BE2C (cell line): ENCODE measurements around the gene PSMD11.

Experiments used
- DNase-seq: peaks from one replicate; pipeline ENCODE4 v3.0.0-alpha.2; 2020
- H3K27me3 ChIP-seq: fragments of 250-450 bp; sonication (Bioruptor Pico); 2 replicates; pipeline ENCODE4 v1.5.1; 2020; ENCODE audit warnings: mild to moderate bottlenecking
- H3K36me3 ChIP-seq: fragments of 250-450 bp; sonication (Bioruptor Pico); 2 replicates; pipeline ENCODE4 v1.5.1; 2020; ENCODE audit warnings: mild to moderate bottlenecking
- H3K4me1 ChIP-seq: fragments of 250-450 bp; sonication (Bioruptor Pico); 2 replicates; pipeline ENCODE4 v1.5.1; 2020
- H3K4me3 ChIP-seq: 2 replicates; pipeline ENCODE4 v1.5.1; 2011; ENCODE audit warnings: low read depth, low read length
- H3K9me3 ChIP-seq: fragments of 250-450 bp; sonication (Bioruptor Pico); 2 replicates; pipeline ENCODE4 v1.5.1; 2020
- TF ChIP-seq, protein P1 (sequence below): IDR thresholded peaks from 2 replicates; pipeline ENCODE4 v1.5.1; 2012; ENCODE audit warnings: mild to moderate bottlenecking, low read depth, low read length

PSMD11 gene

DNA sequence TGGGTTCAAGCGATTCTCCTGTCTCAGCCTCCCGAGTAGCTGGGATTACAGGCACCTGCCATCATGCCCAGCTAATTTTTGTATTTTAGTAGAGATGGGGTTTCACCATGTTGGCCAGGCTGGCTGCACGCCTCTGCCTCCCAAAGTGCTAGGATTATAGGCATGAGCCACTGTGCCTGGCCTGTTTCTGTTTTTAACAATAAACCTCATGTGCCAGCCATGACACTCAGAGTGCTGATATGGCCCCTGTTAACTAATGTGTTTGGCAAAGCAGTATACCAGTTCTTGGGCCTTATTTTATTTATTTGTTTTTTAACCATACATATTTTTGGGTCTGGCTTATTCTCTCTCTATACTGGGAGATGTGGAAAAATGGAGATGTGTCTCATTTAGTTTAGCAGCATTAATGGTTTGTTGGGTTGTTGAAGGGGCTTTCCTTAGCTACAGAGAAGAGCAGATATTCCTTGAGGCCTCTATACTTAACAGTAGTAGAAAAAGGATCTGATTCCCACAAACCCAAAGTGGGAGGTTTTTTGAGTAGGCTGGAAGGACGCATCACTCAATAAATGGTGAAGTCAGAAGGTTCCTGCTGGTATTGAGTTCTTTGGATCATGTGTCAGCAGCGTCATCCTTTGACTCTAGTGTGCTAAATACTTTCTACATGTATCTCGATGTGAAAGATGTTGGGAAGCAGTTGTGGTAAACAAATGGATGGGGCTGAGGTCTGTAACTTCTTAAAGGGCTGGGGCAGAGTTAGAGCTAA, 26.3 kb downstream of the PSMD11 start:
- TF ChIP-seq, protein P1, sequence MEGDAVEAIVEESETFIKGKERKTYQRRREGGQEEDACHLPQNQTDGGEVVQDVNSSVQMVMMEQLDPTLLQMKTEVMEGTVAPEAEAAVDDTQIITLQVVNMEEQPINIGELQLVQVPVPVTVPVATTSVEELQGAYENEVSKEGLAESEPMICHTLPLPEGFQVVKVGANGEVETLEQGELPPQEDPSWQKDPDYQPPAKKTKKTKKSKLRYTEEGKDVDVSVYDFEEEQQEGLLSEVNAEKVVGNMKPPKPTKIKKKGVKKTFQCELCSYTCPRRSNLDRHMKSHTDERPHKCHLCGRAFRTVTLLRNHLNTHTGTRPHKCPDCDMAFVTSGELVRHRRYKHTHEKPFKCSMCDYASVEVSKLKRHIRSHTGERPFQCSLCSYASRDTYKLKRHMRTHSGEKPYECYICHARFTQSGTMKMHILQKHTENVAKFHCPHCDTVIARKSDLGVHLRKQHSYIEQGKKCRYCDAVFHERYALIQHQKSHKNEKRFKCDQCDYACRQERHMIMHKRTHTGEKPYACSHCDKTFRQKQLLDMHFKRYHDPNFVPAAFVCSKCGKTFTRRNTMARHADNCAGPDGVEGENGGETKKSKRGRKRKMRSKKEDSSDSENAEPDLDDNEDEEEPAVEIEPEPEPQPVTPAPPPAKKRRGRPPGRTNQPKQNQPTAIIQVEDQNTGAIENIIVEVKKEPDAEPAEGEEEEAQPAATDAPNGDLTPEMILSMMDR: no peak
- Histone ChIP-seq H3K9me3 (no peaks in the 10 kb centered on the region), H3K4me3 (no peak overlapping the region), H3K27me3 (no peaks in the 10 kb centered on the region), H3K4me1 (no peaks in the 10 kb centered on the region), H3K36me3 (peaks cover 33% of the 10 kb centered on the region)
- no peak for DNase-seq

DNA sequence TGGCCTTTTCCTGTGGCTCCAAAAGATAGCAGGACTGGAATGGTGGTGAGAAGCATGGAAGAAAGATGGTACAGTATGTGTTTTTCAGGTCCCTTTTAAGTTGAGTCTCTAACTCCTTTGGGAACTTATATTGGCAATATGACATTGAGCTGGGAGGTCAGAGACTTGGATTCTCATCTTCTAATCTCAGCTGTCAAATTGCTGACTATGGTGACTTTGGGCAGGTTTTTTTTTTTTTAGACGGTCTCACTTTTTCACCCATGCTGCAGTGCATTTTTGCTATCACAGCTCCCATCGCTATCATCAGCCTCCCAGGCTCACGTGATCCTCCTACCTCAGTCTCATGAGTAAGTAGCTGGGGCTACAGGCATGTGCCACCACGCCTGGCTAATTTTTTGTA, 27.3 kb downstream of the PSMD11 start:
- H3K36me3 ChIP-seq: peaks cover 42% of the 10 kb centered on the region
- DNase-seq: no peak
- TF ChIP-seq, protein P1: no peak
- no peak overlapping the region for H3K4me3 ChIP-seq
- no peaks in the 10 kb centered on the region for H3K9me3 ChIP-seq
- no peaks in the 10 kb centered on the region for H3K4me1 ChIP-seq
- no peaks in the 10 kb centered on the region for H3K27me3 ChIP-seq

DNA sequence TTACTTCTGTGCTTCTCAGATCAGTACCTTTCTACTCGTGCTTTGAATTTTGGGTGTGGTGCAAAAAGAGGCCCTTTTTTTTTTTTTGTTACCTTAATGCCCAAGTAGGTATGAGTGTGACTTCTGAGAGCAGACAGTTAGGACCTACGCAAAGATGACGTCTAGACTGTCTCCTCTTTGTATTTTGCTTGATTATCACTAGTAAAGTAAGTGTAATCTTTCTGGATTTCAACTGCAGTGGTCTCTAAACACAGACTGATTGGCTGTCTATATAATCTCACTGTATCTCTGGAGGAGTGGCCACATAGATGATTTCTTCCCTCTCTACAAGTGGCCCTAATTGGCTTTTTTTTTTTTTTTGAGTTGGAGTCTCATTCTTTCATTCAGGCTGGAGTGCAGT, 30.9 kb downstream of the PSMD11 start:
- H3K27me3 ChIP-seq: no peaks in the 10 kb centered on the region
- no peaks in the 10 kb centered on the region for H3K4me1 ChIP-seq
- H3K36me3 ChIP-seq: peaks cover 42% of the 10 kb centered on the region
- TF ChIP-seq, protein P1: no peak
- no peak for DNase-seq
- H3K9me3 ChIP-seq: no peaks in the 10 kb centered on the region
- no peak overlapping the region for H3K4me3 ChIP-seq

DNA sequence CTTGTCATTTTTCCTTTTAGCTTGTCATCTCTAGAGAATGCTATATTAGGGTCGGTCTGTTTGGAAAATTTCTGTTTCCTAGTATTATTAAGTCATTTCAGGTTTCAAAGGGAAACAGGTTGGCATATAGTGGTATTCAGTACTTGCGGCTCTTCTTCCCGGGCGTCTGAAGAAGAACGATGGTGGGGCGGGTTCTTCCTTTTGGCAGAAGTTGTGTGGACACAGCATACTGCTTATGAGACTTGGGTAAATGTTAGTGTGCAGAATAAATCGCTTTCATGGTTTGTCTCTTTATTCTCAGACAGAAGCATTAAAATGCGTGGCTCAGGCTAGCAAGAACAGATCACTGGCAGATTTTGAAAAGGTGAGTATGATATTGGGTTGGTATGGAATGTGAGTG, 32.9 kb downstream of the PSMD11 start:
- Histone ChIP-seq H3K36me3 (peaks cover 37% of the 10 kb centered on the region), H3K4me1 (no peaks in the 10 kb centered on the region), H3K27me3 (no peaks in the 10 kb centered on the region), H3K4me3 (no peak overlapping the region), H3K9me3 (no peaks in the 10 kb centered on the region)
- TF ChIP-seq, protein P1: no peak
- DNase-seq: no peak

DNA sequence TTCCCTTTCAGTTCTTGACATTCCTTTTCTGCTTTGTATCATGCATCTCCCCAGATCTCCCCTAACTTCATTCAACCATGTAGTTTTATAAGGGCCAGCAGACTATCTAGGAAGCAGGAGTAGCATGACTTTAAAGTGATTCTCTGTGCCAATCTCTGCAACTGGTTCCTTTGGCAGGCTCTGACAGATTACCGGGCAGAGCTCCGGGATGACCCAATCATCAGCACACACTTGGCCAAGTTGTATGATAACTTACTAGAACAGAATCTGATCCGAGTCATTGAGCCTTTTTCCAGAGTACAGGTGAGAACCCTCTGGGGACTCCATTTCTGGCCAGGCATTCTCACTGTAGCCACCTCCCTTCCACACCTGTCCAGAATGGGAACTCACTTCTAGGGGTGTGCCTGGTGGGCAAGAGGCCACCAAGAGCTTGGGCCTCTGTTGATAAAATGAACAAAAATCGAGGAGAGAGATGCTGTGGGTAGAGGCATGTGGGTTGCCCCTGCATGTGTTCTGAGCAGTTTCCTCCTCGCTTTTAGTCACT, 34.8 kb downstream of the PSMD11 start:
- DNase-seq: no peak
- TF ChIP-seq, protein P1: no peak
- H3K36me3 ChIP-seq: peaks cover 31% of the 10 kb centered on the region

DNA sequence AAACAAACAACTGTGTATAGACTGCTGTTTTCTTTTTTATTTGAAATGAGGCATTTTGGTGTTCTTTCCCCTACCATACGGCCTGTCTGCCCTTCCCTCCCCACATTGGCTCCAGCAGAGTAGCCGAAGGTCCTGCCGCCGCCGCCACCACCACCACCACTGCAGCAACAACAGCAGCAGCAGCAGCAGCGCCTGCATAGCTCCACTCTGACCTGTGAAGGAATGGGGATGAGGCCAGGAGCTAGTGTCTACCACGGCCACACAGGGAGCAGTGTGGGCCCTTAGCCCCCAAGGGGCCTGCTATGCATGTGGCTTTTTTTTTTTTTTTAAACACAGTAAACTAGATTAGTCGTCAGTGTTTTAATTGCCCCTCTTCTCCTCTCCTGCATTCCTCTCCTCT, 36.9 kb downstream of the PSMD11 start:
- Histone ChIP-seq H3K4me3 (no peak overlapping the region), H3K36me3 (peaks cover 19% of the 10 kb centered on the region), H3K9me3 (no peaks in the 10 kb centered on the region), H3K27me3 (no peaks in the 10 kb centered on the region), H3K4me1 (peaks cover 8% of the 10 kb centered on the region)
- TF ChIP-seq, protein P1: no peak
- no peak for DNase-seq

More for the DNA sequence above, 34.8 kb downstream of the PSMD11 start:
- Histone ChIP-seq H3K4me1 (peaks cover 8% of the 10 kb centered on the region), H3K9me3 (no peaks in the 10 kb centered on the region), H3K27me3 (no peaks in the 10 kb centered on the region), H3K4me3 (no peak overlapping the region)
